Nephron progenitor cell (in vitro differentiated cells): ENCODE results near the gene TEP1.
A peak's percentile ranks its signal among the peaks of the same experiment; 100 is the strongest.

Experiments
- DNase-seq: peaks from one replicate; pipeline ENCODE4 v3.0.0; 2021
- H3K27ac Mint-ChIP-seq: 2 replicates; pipeline ENCODE4 v1.8.0; 2021; ENCODE audit warnings: mild to moderate bottlenecking, moderate library complexity, mixed read lengths
- H3K27me3 Mint-ChIP-seq: 2 replicates; pipeline ENCODE4 v1.8.0; 2021; ENCODE audit warnings: mild to moderate bottlenecking, low read depth, mixed read lengths; ENCODE audit not compliant: poor library complexity
- H3K36me3 Mint-ChIP-seq: 2 replicates; pipeline ENCODE4 v1.8.0; 2021; ENCODE audit warnings: low read depth, mixed read lengths
- H3K4me1 Mint-ChIP-seq: 2 replicates; pipeline ENCODE4 v1.8.0; 2021; ENCODE audit warnings: mixed read lengths
- H3K4me3 Mint-ChIP-seq: 2 replicates; pipeline ENCODE4 v1.8.0; 2021; ENCODE audit warnings: mild to moderate bottlenecking, moderate library complexity, mixed read lengths
- H3K9me3 Mint-ChIP-seq: 2 replicates; pipeline ENCODE4 v1.8.0; 2021; ENCODE audit warnings: mild to moderate bottlenecking, moderate library complexity, mixed read lengths
- CTCF ChIP-seq: fragments of 200-600 bp; sonication (generic); IDR thresholded peaks from 2 replicates; pipeline ENCODE4 v1.5.0; 2021; ENCODE audit warnings: antibody characterized with exemption

Gene TEP1

GRCh38 chr14:20416223-20416622 lies 2.9 kb upstream of the TEP1 start:
- Mint-ChIP-seq H3K36me3 (no peaks in the 10 kb centered on the region), H3K9me3 (no peaks in the 10 kb centered on the region), H3K4me1 (peaks cover 38% of the 10 kb centered on the region), H3K27me3 (no peaks in the 10 kb centered on the region), H3K4me3 (no peak overlapping the region), H3K27ac (no peak overlapping the region)
- DNase-seq: no peak
- no peak for TF ChIP-seq CTCF

GRCh38 chr14:20415782-20416206 lies 2.5 kb upstream of the TEP1 start:
- Mint-ChIP-seq H3K4me1 (peaks cover 38% of the 10 kb centered on the region), H3K27me3 (no peaks in the 10 kb centered on the region), H3K36me3 (no peaks in the 10 kb centered on the region), H3K27ac (no peak overlapping the region), H3K4me3 (no peak overlapping the region), H3K9me3 (no peaks in the 10 kb centered on the region)
- no peak for DNase-seq
- peak; percentile 54 for TF ChIP-seq CTCF

- DNase-seq: no peak
- TF ChIP-seq CTCF: no peak
- Mint-ChIP-seq H3K4me1 (peaks cover 34% of the 10 kb centered on the region), H3K36me3 (no peaks in the 10 kb centered on the region), H3K9me3 (no peaks in the 10 kb centered on the region), H3K27me3 (no peaks in the 10 kb centered on the region), H3K4me3 (peak overlapping the region; percentile 94), H3K27ac (peak overlapping the region; percentile 77)
Observed at GRCh38 chr14:20413744-20414082, 412 bp upstream of the TEP1 start.

- H3K4me3 Mint-ChIP-seq: peak overlapping the region; percentile 94
- H3K9me3 Mint-ChIP-seq: no peaks in the 10 kb centered on the region
- H3K36me3 Mint-ChIP-seq: peaks cover 9% of the 10 kb centered on the region
- peaks cover 34% of the 10 kb centered on the region for H3K4me1 Mint-ChIP-seq
- DNase-seq: no peak
- no peaks in the 10 kb centered on the region for H3K27me3 Mint-ChIP-seq
- peak overlapping the region; percentile 78 for H3K27ac Mint-ChIP-seq
- no peak for TF ChIP-seq CTCF
Observed at GRCh38 chr14:20412411-20412810, 890 bp downstream of the TEP1 start.

GRCh38 chr14:20409226-20409625 lies 4.1 kb downstream of the TEP1 start:
- Mint-ChIP-seq H3K9me3 (no peaks in the 10 kb centered on the region), H3K27ac (no peak overlapping the region), H3K4me1 (peaks cover 22% of the 10 kb centered on the region), H3K27me3 (no peaks in the 10 kb centered on the region), H3K4me3 (no peak overlapping the region), H3K36me3 (peaks cover 29% of the 10 kb centered on the region)
- DNase-seq: no peak
- no peak for TF ChIP-seq CTCF

- no peak overlapping the region for H3K27ac Mint-ChIP-seq
- H3K36me3 Mint-ChIP-seq: peaks cover 58% of the 10 kb centered on the region
- no peak for TF ChIP-seq CTCF
Observed at GRCh38 chr14:20403521-20403920, 9.8 kb downstream of the TEP1 start.

More at GRCh38 chr14:20403521-20403920, 9.8 kb downstream of the TEP1 start:
- Mint-ChIP-seq H3K4me1 (no peaks in the 10 kb centered on the region), H3K27me3 (no peaks in the 10 kb centered on the region), H3K9me3 (no peaks in the 10 kb centered on the region), H3K4me3 (no peak overlapping the region)
- DNase-seq: no peak
